Ecto neural progenitor cell (in vitro differentiated cells): Measurements from ENCODE around the gene ATG7.
"Not testable (repeated sequence)": the region's sequence is repeated elsewhere in the genome, so short reads cannot be mapped to it uniquely, and the experiment has no call there.

Experiments used
- DNase-seq: peaks from one replicate; pipeline ENCODE4 v3.0.0-alpha.2; 2018; ENCODE audit warnings: low spot score

ATG7 gene

GRCh38 chr3:11434563-11435096 lies 162.4 kb downstream of the ATG7 start:
- no peak for DNase-seq

- no peak for DNase-seq
Measured at GRCh38 chr3:11435440-11436165, 163.4 kb downstream of the ATG7 start.

GRCh38 chr3:11436775-11437174 lies 164.6 kb downstream of the ATG7 start:
- no peak for DNase-seq

- DNase-seq = no peak
Measured at GRCh38 chr3:11437506-11437905, 165.3 kb downstream of the ATG7 start.

GRCh38 chr3:11438646-11439045 lies 166.4 kb downstream of the ATG7 start:
- DNase-seq = no peak

GRCh38 chr3:11441346-11441745 lies 169.1 kb downstream of the ATG7 start:
- DNase-seq = not testable (repeated sequence)

GRCh38 chr3:11444404-11444803 lies 172.2 kb downstream of the ATG7 start:
- no peak for DNase-seq

GRCh38 chr3:11445193-11445592 lies 173.0 kb downstream of the ATG7 start:
- not testable (repeated sequence) for DNase-seq

- no peak for DNase-seq
Measured at GRCh38 chr3:11445883-11446282, 173.7 kb downstream of the ATG7 start.

GRCh38 chr3:11447584-11448200 lies 175.5 kb downstream of the ATG7 start:
- no peak for DNase-seq

GRCh38 chr3:11450015-11450414 lies 177.8 kb downstream of the ATG7 start:
- DNase-seq = no peak

- DNase-seq = no peak
Measured at GRCh38 chr3:11452312-11452711, 180.1 kb downstream of the ATG7 start.

- DNase-seq = no peak
Measured at GRCh38 chr3:11452885-11453847, 181.0 kb downstream of the ATG7 start.

GRCh38 chr3:11455956-11456355 lies 183.8 kb downstream of the ATG7 start:
- DNase-seq = no peak

GRCh38 chr3:11457135-11457534 lies 184.9 kb downstream of the ATG7 start:
- DNase-seq = no peak

GRCh38 chr3:11459186-11459824 lies 187.1 kb downstream of the ATG7 start:
- no peak for DNase-seq

- no peak for DNase-seq
Measured at GRCh38 chr3:11461226-11461625, 189.0 kb downstream of the ATG7 start.

- DNase-seq = not testable (repeated sequence)
Measured at GRCh38 chr3:11462673-11463072, 190.5 kb downstream of the ATG7 start.

- no peak for DNase-seq
Measured at GRCh38 chr3:11463591-11463990, 191.4 kb downstream of the ATG7 start.

GRCh38 chr3:11464356-11464755 lies 192.2 kb downstream of the ATG7 start:
- no peak for DNase-seq

- DNase-seq = no peak
Measured at GRCh38 chr3:11465744-11466616, 193.8 kb downstream of the ATG7 start.
